HCT116 (cell line): Measurements from ENCODE around the gene EML2. TPM values are rescaled to one million over a fixed set of nuclear protein-coding genes. Genes with fewer than 3 reads are reported as not detected.

ENCODE experiments used
- ATAC-seq: fragments of 200-7000 bp; cut with Tn5 transposase; 2 replicates; pipeline ENCODE4 v1.9.1; 2020; ENCODE audit warnings: mild to moderate bottlenecking, moderate library complexity
- BruUV-seq: library from RNA; stranded (reverse); fragments of 400-500 nt; replicated peaks from 2 replicates; lab custom pipeline; 2021; lab: Mats Ljungman, UMichigan
- CTCF ChIA-PET: fragments of 300-600 bp; sonication (Branson Sonifier 250); formaldehyde crosslinking; loops from one replicate; lab custom pipeline; 2021; ENCODE audit warnings: antibody characterized with exemption; lab: Charles Lee
- POLR2A ChIA-PET: fragments of 300-600, 350-600 bp; sonication (Branson Sonifier 250); formaldehyde crosslinking; loops from one replicate; lab custom pipeline; 2021; ENCODE audit warnings: antibody characterized with exemption; lab: Charles Lee
- RAD21 ChIA-PET, 2 experiments: fragments of 300-600 bp; sonication (Branson Sonifier 250); formaldehyde crosslinking; loops; one replicate each; lab custom pipeline; 2023; ENCODE audit warnings: low total read pairs in 2 of 2; ENCODE audit not compliant: uncharacterized antibody in 2 of 2, unreplicated experiment in 2 of 2, low non-redundant PET in 1 of 2; lab: Charles Lee
- DNase-seq: peaks from one replicate; pipeline ENCODE4 v3.0.0-alpha.2; 2010; ENCODE audit warnings: low read depth, low spot score
- H2AFZ ChIP-seq: fragments of 200-600 bp; shearing (Covaris generic), sonication (generic); 2 replicates; pipeline ENCODE4 v1.6.1; 2017; ENCODE audit warnings: low read depth, mixed run types, mixed read lengths, antibody characterized with exemption, low read length; ENCODE audit not compliant: poor library complexity, severe bottlenecking
- H3K27ac ChIP-seq: 2 replicates; pipeline ENCODE4 v1.5.1; 2012; ENCODE audit warnings: low read depth, low read length
- H3K27me3 ChIP-seq: fragments of 200-600 bp; sonication (generic); 2 replicates; pipeline ENCODE4 v1.6.1; 2016; ENCODE audit warnings: mixed run types, low read length, mixed read lengths; ENCODE audit not compliant: insufficient read depth
- H3K36me3 ChIP-seq, 2 experiments: fragments of 200-500 bp in 1 of 2; fragments of 200-600 bp in 1 of 2; sonication (Bioruptor generic) in 1 of 2; sonication (generic) in 1 of 2; 2 replicates each; pipeline versions ENCODE4 v1.5.1 to v1.6.1; 2014 to 2016; ENCODE audit warnings: low read length in 2 of 2, inconsistent platforms in 1 of 2, mixed read lengths in 1 of 2, mixed run types in 1 of 2; ENCODE audit not compliant: insufficient read depth in 2 of 2, control insufficient read depth in 1 of 2
- H3K4me1 ChIP-seq, 2 experiments: fragments of 200-600 bp in 1 of 2; sonication (generic) in 1 of 2; 2 replicates each; pipeline versions ENCODE4 v1.5.1 to v1.6.1; 2012 to 2017; ENCODE audit warnings: low read length in 2 of 2, inconsistent platforms in 1 of 2, mild to moderate bottlenecking in 1 of 2, mixed read lengths in 1 of 2, mixed run types in 1 of 2, moderate library complexity in 1 of 2; ENCODE audit not compliant: insufficient read depth in 2 of 2, control insufficient read depth in 1 of 2
- H3K4me2 ChIP-seq: fragments of 200-600 bp; sonication (generic); 2 replicates; pipeline ENCODE4 v1.6.1; 2017; ENCODE audit warnings: mixed run types, low read length, mixed read lengths
- H3K4me3 ChIP-seq, 2 experiments: fragments of 200-600 bp in 1 of 2; sonication (generic) in 1 of 2; replicated peaks in 1 of 2; 2 replicates each; pipeline ENCODE4 v1.5.1; 2011 to 2016; ENCODE audit warnings: low read length in 2 of 2, control low read depth in 1 of 2, low read depth in 1 of 2, mild to moderate bottlenecking in 1 of 2, mixed read lengths in 1 of 2, mixed run types in 1 of 2
- H3K79me2 ChIP-seq: fragments of 200-600 bp; sonication (generic); 2 replicates; pipeline ENCODE4 v1.6.1; 2017; ENCODE audit warnings: mild to moderate bottlenecking, mixed run types, low read length, moderate library complexity, mixed read lengths; ENCODE audit not compliant: insufficient read depth
- H3K9ac ChIP-seq: fragments of 200-600 bp; sonication (generic); 2 replicates; pipeline ENCODE4 v1.6.1; 2016; ENCODE audit warnings: low read length, mixed read lengths
- H3K9me2 ChIP-seq: fragments of 200-600 bp; sonication (generic), shearing (Covaris generic); 2 replicates; pipeline ENCODE4 v1.6.1; 2017; ENCODE audit warnings: mixed run types, mild to moderate bottlenecking, moderate library complexity; ENCODE audit not compliant: insufficient read depth
- H3K9me3 ChIP-seq, 2 experiments: fragments of 200-500 bp in 1 of 2; fragments of 200-600 bp in 1 of 2; sonication (Bioruptor generic) in 1 of 2; sonication (generic) in 1 of 2; 2 replicates each; pipeline ENCODE4 v1.6.1; 2014 to 2017; ENCODE audit warnings: low read length in 2 of 2, mixed read lengths in 2 of 2, inconsistent platforms in 1 of 2, low read depth in 1 of 2, mild to moderate bottlenecking in 1 of 2, mixed run types in 1 of 2, moderate library complexity in 1 of 2; ENCODE audit not compliant: control insufficient read depth in 1 of 2, insufficient read depth in 1 of 2
- H4K20me1 ChIP-seq: fragments of 200-600 bp; sonication (generic), shearing (Covaris generic); 2 replicates; pipeline ENCODE4 v1.6.1; 2017; ENCODE audit warnings: mixed run types, mild to moderate bottlenecking, moderate library complexity; ENCODE audit not compliant: insufficient read depth
- ATF3 ChIP-seq: IDR thresholded peaks from 2 replicates; pipeline ENCODE4 v1.6.1; 2012
- CBX3 ChIP-seq: IDR thresholded peaks from 2 replicates; pipeline ENCODE4 v1.6.1; 2012; ENCODE audit warnings: low read depth
- CEBPB ChIP-seq: IDR thresholded peaks from 2 replicates; pipeline ENCODE4 v1.6.1; 2012; ENCODE audit warnings: low read depth
- EGR1 ChIP-seq: IDR thresholded peaks from 2 replicates; pipeline ENCODE4 v1.6.1; 2012; ENCODE audit warnings: low read depth
- EZH2phosphoT487 ChIP-seq: fragments of 200-600 bp; IDR thresholded peaks from 2 replicates; pipeline ENCODE4 v1.6.1; 2018; ENCODE audit warnings: antibody characterized with exemption, borderline replicate concordance
- RAD21 ChIP-seq: IDR thresholded peaks from 2 replicates; pipeline ENCODE4 v1.6.1; 2012; ENCODE audit warnings: low read depth, mild to moderate bottlenecking
- ZFX ChIP-seq: fragments of 450-650 bp; IDR thresholded peaks from 2 replicates; pipeline ENCODE4 v1.6.1; 2017
- ZNF274 ChIP-seq: fragments of 200-500 bp; sonication (Bioruptor generic); IDR thresholded peaks from 2 replicates; pipeline ENCODE4 v1.6.1; 2014; ENCODE audit warnings: mild to moderate bottlenecking, low read depth, low read length, inconsistent platforms
- intact Hi-C: fragments of 100-400 bp; cut with micrococcal nuclease; formaldehyde crosslinking; loops from 2 replicates; pipeline ENCODE4 v1.10.0; 2022
- total RNA-seq: library from RNA; stranded (reverse); gene quantifications from one replicate; pipeline ENCODE4 v1.2.1, GENCODE V29; 2021; ENCODE audit not compliant: unreplicated experiment
- TF ChIP-seq, protein P1 (sequence below), 3 experiments: fragments of 200-600 bp in 1 of 3; sonication (generic) in 1 of 3; IDR thresholded peaks in 2 of 3; conservative IDR thresholded peaks in 1 of 3; 2 replicates each; pipeline ENCODE4 v1.5.1; 2012 to 2017; ENCODE audit warnings: low read depth in 2 of 3, low read length in 2 of 3, antibody characterized with exemption in 1 of 3, borderline replicate concordance in 1 of 3, control low read depth in 1 of 3, mild to moderate bottlenecking in 1 of 3, mixed read lengths in 1 of 3, mixed run types in 1 of 3, moderate library complexity in 1 of 3; ENCODE audit not compliant: insufficient read depth in 1 of 3

Gene EML2
- total RNA-seq, 1 experiment from 2014 or later, result 131 TPM

DNA sequence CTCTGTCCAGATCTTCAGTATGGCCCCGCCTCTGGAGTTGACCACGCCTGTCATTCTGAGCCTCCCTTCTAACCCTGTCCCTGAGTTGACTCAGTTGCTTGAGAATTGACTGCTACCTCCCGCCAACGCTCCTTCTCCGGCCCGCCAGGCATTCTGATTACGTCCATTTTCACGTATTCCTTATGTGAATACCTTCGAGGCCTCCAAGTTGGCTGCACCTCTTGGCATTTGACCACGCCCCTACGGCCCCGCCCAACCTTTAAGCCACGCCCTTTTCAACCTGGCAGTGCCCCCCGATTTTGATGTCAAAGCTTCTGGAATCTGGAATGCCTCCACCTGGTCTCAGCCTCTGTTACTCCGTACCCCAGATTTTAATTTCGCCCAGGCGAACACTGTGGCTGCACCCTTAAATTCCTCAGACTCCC lies 1.7 kb upstream of the EML2 start:
- Histone ChIP-seq H3K4me1 (peaks cover 32 to 67% of the 10 kb centered on the region in 2 experiments), H3K4me2 (peak overlapping the region; percentile 96), H4K20me1 (no peaks in the 10 kb centered on the region), H3K9me2 (no peaks in the 10 kb centered on the region), H3K79me2 (peaks cover 6% of the 10 kb centered on the region; the same call in 1 of the 2 replicates), H3K27ac (peak overlapping the region; percentile 79), H2AFZ (peak overlapping the region; percentile 19), H3K27me3 (no peaks in the 10 kb centered on the region), H3K9me3 (no peaks in the 10 kb centered on the region), H3K4me3 (peak overlapping the region; percentile 53), H3K9ac (peak overlapping the region; percentile 60), H3K36me3 (no peaks in the 10 kb centered on the region)
- ChIA-PET RAD21 (interaction anchor here (0.8 to 2.6 kb wide), 5 partner anchors 25 to 201 kb away, joined by 3 to 17 read pairs (median 5); no protein-coding TSS in a partner anchor), CTCF (interaction anchor here (1.3 to 3.6 kb wide), 16 partner anchors 10 to 201 kb away, joined by 3 to 45 read pairs (median 16); partner anchors contain the start of genes GIPR, OPA3, QPCTL and SNRPD2), POLR2A (interaction anchor here (0.6 to 4.7 kb wide), 14 partner anchors 9 to 237 kb away, joined by 3 to 54 read pairs (median 4); partner anchors contain the start of genes FOSB, QPCTL and SNRPD2)
- TF ChIP-seq EZH2phosphoT487 (no peak), ATF3 (no peak), CEBPB (no peak), EGR1 (no peak), ZFX (no peak), CBX3 (no peak), ZNF274 (no peak), RAD21 (no peak)
- TF ChIP-seq, protein P1, sequence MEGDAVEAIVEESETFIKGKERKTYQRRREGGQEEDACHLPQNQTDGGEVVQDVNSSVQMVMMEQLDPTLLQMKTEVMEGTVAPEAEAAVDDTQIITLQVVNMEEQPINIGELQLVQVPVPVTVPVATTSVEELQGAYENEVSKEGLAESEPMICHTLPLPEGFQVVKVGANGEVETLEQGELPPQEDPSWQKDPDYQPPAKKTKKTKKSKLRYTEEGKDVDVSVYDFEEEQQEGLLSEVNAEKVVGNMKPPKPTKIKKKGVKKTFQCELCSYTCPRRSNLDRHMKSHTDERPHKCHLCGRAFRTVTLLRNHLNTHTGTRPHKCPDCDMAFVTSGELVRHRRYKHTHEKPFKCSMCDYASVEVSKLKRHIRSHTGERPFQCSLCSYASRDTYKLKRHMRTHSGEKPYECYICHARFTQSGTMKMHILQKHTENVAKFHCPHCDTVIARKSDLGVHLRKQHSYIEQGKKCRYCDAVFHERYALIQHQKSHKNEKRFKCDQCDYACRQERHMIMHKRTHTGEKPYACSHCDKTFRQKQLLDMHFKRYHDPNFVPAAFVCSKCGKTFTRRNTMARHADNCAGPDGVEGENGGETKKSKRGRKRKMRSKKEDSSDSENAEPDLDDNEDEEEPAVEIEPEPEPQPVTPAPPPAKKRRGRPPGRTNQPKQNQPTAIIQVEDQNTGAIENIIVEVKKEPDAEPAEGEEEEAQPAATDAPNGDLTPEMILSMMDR (IDR thresholded peaks at IDR 0.05 in 2 of 3, conservative IDR thresholded peaks at IDR 0.05 in 1 of 3; ENCODE audit: borderline replicate concordance in 1 of 3, insufficient read depth in 1 of 3, low read depth in 2 of 3, low read length in 2 of 3), result no peak
- no TSS peak for BruUV-seq
- DNase-seq, result peak; percentile 77
- intact Hi-C loops, result loop anchor here (5.0 kb wide), 1 partner anchor 34 kb away; no protein-coding TSS in a partner anchor
- peak; percentile 18 for ATAC-seq
